Measurements from ENCODE around the gene NCOA3. TPM values are rescaled to one million over a fixed set of nuclear protein-coding genes. Genes with fewer than 3 reads are reported as not detected.

The NCOA3 gene
- total RNA-seq, 4 donors from 2014 or later, result 26.7 to 40.2 (median 34.5) TPM

DNA sequence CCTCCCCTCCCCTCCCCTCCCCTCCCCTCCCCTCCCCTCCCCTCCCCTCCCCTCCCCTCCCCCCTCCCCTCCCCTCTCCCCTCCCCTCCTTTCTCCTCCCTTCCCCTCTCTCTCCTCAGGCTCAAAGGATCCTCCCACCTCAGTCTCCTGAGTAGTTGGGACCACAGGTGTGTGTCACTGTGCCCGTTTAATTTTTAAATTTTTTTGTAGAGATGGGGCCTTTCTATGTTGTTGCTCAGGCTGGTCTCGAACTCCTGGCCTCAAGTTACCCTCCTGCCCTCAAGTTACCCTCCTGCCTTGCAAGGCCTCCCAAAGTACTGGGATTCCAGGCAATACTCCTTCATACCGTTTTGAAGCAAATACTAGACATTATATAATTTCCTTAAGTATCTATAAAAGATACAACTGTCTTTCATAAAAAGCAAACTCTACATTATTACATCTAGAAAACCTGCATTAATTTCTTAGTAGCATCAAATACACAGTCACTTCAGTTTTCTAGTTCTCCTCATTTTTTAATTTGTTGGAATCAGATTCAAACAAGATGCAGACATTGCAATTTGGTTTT is 39.8 kb downstream of the NCOA3 start:
- Histone ChIP-seq H3K36me3 (peaks cover 0 to 7% (median 0%) of the 10 kb centered on the region in 3 donors), H3K27ac (no peak overlapping the region), H3K4me3 (no peak overlapping the region), H3K9me3 (no peaks in the 10 kb centered on the region), H3K4me1 (peaks cover 0 to 50% (median 13%) of the 10 kb centered on the region in 3 donors), H3K27me3 (no peaks in the 10 kb centered on the region)
- no peak for TF ChIP-seq POLR2A (IDR thresholded peaks at IDR 0.05)
- TF ChIP-seq, protein P1, sequence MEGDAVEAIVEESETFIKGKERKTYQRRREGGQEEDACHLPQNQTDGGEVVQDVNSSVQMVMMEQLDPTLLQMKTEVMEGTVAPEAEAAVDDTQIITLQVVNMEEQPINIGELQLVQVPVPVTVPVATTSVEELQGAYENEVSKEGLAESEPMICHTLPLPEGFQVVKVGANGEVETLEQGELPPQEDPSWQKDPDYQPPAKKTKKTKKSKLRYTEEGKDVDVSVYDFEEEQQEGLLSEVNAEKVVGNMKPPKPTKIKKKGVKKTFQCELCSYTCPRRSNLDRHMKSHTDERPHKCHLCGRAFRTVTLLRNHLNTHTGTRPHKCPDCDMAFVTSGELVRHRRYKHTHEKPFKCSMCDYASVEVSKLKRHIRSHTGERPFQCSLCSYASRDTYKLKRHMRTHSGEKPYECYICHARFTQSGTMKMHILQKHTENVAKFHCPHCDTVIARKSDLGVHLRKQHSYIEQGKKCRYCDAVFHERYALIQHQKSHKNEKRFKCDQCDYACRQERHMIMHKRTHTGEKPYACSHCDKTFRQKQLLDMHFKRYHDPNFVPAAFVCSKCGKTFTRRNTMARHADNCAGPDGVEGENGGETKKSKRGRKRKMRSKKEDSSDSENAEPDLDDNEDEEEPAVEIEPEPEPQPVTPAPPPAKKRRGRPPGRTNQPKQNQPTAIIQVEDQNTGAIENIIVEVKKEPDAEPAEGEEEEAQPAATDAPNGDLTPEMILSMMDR (IDR thresholded peaks at IDR 0.05), result no peak
- DNase-seq, result no peak
- intact Hi-C loops (cut with DNase I), result no loop called here
- 76 to 80% methylated on average over 3 of the region's 3 CpGs for WGBS, 2 donors

DNA sequence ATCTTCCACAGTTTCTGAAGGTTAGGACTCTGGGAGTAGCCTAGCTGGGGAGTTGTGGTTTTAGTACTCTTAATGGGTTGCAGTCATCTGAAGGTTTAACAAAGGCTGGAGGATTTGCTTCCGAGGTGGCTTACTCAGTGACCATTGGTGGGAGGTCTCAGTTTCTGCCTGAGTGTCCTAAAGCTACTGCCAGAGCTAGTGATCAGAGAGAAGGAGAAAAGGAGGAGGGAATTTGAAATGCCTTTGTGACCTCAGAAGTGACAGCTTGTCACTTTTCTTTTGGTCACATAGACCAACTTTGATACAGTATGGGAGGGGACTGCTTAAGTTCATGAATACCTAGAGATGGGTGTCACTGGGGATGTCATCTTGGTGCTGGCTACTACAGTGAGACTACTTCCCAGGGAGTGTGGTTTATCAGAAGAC is 41.3 kb downstream of the NCOA3 start:
- 60 to 80% methylated on average over 1 of the region's 1 CpG for WGBS, 2 donors
- H3K27me3 ChIP-seq, result no peaks in the 10 kb centered on the region
- intact Hi-C loops (cut with DNase I), result no loop called here

DNA sequence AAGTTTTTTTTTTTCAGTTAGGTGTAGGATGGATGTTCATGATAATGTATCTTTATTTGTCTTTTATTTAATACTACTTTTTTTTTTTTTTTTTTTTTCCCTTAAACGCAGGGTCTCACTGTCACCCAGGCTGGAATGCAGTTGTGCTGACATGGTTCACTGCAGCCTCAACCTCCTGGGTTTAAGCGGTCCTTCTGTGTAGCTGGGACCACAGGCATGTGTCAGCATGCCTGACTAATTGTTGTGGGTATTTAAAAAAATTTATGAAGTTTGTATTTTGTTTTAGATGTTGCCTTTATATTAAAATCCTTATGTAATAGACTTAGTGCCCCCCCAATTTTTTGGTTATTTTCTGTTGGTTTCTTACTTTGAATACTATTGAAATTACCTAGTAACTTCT is 42.6 kb downstream of the NCOA3 start:
- H3K36me3 ChIP-seq, result no peaks in the 10 kb centered on the region
- H3K4me3 ChIP-seq, result no peak overlapping the region
- TF ChIP-seq POLR2A (IDR thresholded peaks at IDR 0.05), result no peak
- TF ChIP-seq, protein P1 (IDR thresholded peaks at IDR 0.05), result no peak
- DNase-seq, result no peak
- H3K27me3 ChIP-seq, result no peaks in the 10 kb centered on the region
- 31 to 33% methylated on average over 2 of the region's 2 CpGs for WGBS, 2 donors
- no peaks in the 10 kb centered on the region for H3K9me3 ChIP-seq
- intact Hi-C loops (cut with DNase I), result no loop called here
- H3K4me1 ChIP-seq, result peaks cover 0 to 57% (median 14%) of the 10 kb centered on the region in 3 donors
- no peak overlapping the region for H3K27ac ChIP-seq

More for the DNA sequence above, 41.3 kb downstream of the NCOA3 start:
- Histone ChIP-seq H3K4me3 (no peak overlapping the region), H3K27ac (no peak overlapping the region), H3K36me3 (no peaks in the 10 kb centered on the region), H3K9me3 (no peaks in the 10 kb centered on the region), H3K4me1 (peaks cover 0 to 57% (median 14%) of the 10 kb centered on the region in 3 donors)
- DNase-seq, result no peak
- TF ChIP-seq, protein P1 (IDR thresholded peaks at IDR 0.05), result no peak
- no peak for TF ChIP-seq POLR2A (IDR thresholded peaks at IDR 0.05)

DNA sequence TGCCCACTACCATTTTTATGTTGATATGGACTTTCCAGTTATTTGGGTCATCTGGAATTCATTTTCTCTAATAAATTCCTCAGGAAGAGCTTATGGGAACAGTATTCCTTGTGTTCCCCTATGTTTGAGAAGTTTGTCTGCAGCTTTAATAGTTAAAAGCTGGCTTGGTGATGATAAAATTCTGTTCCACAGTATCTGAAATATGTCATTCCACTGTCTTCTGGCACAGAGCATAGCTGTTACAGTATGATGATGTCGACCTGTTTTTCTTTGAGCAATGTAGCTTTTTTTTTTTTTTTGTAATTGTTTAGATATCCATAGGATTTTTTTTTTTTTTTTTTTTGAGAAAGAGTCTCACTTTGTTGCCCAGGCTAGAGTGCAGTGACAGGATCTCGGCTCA is 43.2 kb downstream of the NCOA3 start:
- H3K4me3 ChIP-seq, result no peak overlapping the region
- H3K9me3 ChIP-seq, result no peaks in the 10 kb centered on the region
- no peak overlapping the region for H3K27ac ChIP-seq
- peaks cover 0 to 57% (median 14%) of the 10 kb centered on the region in 3 donors for H3K4me1 ChIP-seq
- TF ChIP-seq POLR2A (IDR thresholded peaks at IDR 0.05), result no peak
- TF ChIP-seq, protein P1 (IDR thresholded peaks at IDR 0.05), result no peak
- no peaks in the 10 kb centered on the region for H3K27me3 ChIP-seq
- intact Hi-C loops (cut with DNase I), result no loop called here
- no peaks in the 10 kb centered on the region for H3K36me3 ChIP-seq
- no peak for DNase-seq
- 62 to 73% methylated on average over 2 of the region's 2 CpGs for WGBS, 2 donors

DNA sequence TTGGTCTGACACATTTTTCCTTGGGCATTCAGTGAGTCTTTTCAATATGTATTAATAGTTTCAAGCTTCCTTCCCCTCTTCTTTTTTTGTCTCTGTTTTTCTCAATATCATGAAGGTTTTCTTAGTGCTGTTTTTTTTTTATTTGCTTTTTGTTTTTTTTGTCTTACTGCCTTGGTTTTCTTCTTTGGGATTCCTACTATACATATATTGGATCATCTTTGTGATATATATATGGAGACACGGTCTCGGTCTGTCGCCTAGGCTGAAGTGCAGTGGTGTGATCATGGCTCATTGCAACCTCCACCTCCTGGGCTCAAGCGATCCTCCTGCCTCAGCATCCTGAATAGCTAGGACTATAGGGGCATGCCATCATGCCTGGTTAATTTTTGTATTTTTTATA is 43.8 kb downstream of the NCOA3 start:
- no peaks in the 10 kb centered on the region for H3K9me3 ChIP-seq
- no peaks in the 10 kb centered on the region for H3K27me3 ChIP-seq
- peaks cover 0 to 51% (median 14%) of the 10 kb centered on the region in 3 donors for H3K4me1 ChIP-seq
- WGBS, 2 donors, result 96 to 97% methylated on average over 4 of the region's 4 CpGs
- DNase-seq, result no peak
- H3K4me3 ChIP-seq, result no peak overlapping the region
- H3K36me3 ChIP-seq, result no peaks in the 10 kb centered on the region
- TF ChIP-seq, protein P1 (IDR thresholded peaks at IDR 0.05), result no peak
- TF ChIP-seq POLR2A (IDR thresholded peaks at IDR 0.05), result no peak
- intact Hi-C loops (cut with DNase I), result no loop called here
- no peak overlapping the region for H3K27ac ChIP-seq

All from esophagus squamous epithelium (tissue), 5 donors.